OCI-M2 (cell line): ENCODE results near the gene ADAMTSL3.
"Not testable (repeated sequence)": the region's sequence is repeated elsewhere in the genome, so short reads cannot be mapped to it uniquely, and the experiment has no call there.

ENCODE experiments used
- DNase-seq: peaks from one replicate; lab custom pipeline; 2025; ENCODE audit not compliant: unreplicated experiment; lab: John Stamatoyannopoulos, UW

The ADAMTSL3 gene

GRCh38 chr15:83959477-83959876 lies 305.6 kb downstream of the ADAMTSL3 start:
- DNase-seq: no peak

- DNase-seq: no peak
Measured at GRCh38 chr15:83960192-83960829, 306.4 kb downstream of the ADAMTSL3 start.

GRCh38 chr15:83961311-83961710 lies 307.4 kb downstream of the ADAMTSL3 start:
- no peak for DNase-seq

GRCh38 chr15:83964967-83965366 lies 311.0 kb downstream of the ADAMTSL3 start:
- not testable (repeated sequence) for DNase-seq

- no peak for DNase-seq
Measured at GRCh38 chr15:83970295-83970890, 316.5 kb downstream of the ADAMTSL3 start.

GRCh38 chr15:83971992-83972391 lies 318.1 kb downstream of the ADAMTSL3 start:
- DNase-seq: no peak

- no peak for DNase-seq
Measured at GRCh38 chr15:83973816-83974215, 319.9 kb downstream of the ADAMTSL3 start.

GRCh38 chr15:83977992-83978391 lies 324.1 kb downstream of the ADAMTSL3 start:
- no peak for DNase-seq

GRCh38 chr15:83978588-83978987 lies 324.7 kb downstream of the ADAMTSL3 start:
- DNase-seq: no peak

GRCh38 chr15:83980637-83981036 lies 326.7 kb downstream of the ADAMTSL3 start:
- DNase-seq: no peak

- DNase-seq: no peak
Measured at GRCh38 chr15:83982748-83983147, 328.8 kb downstream of the ADAMTSL3 start.

GRCh38 chr15:83983634-83984458 lies 329.9 kb downstream of the ADAMTSL3 start:
- DNase-seq: no peak

- DNase-seq: no peak
Measured at GRCh38 chr15:83984601-83985000, 330.7 kb downstream of the ADAMTSL3 start.

- no peak for DNase-seq
Measured at GRCh38 chr15:83991163-83991562, 337.2 kb downstream of the ADAMTSL3 start.

GRCh38 chr15:83992324-83993031 lies 338.6 kb downstream of the ADAMTSL3 start:
- DNase-seq: no peak

GRCh38 chr15:83993591-83993990 lies 339.7 kb downstream of the ADAMTSL3 start:
- no peak for DNase-seq

- DNase-seq: no peak
Measured at GRCh38 chr15:83998486-83998885, 344.6 kb downstream of the ADAMTSL3 start.

- DNase-seq: no peak
Measured at GRCh38 chr15:83999396-84000135, 345.6 kb downstream of the ADAMTSL3 start.

- no peak for DNase-seq
Measured at GRCh38 chr15:84001037-84001436, 347.1 kb downstream of the ADAMTSL3 start.

GRCh38 chr15:84001655-84002054 lies 347.7 kb downstream of the ADAMTSL3 start:
- no peak for DNase-seq
